ENCODE measurements around the gene TOMM70. TPM values are rescaled to one million over a fixed set of nuclear protein-coding genes. Genes with fewer than 3 reads are reported as not detected.

Gene TOMM70
- total RNA-seq, 4 donors from 2014 or later: 51.9 to 58.0 (median 53.5) TPM

- WGBS, 2 donors: 82 to 84% methylated on average over 8 of the region's 8 CpGs
- no peaks in the 10 kb centered on the region for H3K27me3 ChIP-seq
- H3K4me3 ChIP-seq (replicated peaks in 1 of 3): no peak overlapping the region
- no peak for DNase-seq
- H3K36me3 ChIP-seq: peaks cover 11 to 27% of the 10 kb centered on the region in 2 donors
- intact Hi-C loops (cut with DNase I): no loop called here
- H3K27ac ChIP-seq: no peak overlapping the region
- no peaks in the 10 kb centered on the region for H3K9me3 ChIP-seq
- H3K4me1 ChIP-seq: no peaks in the 10 kb centered on the region
- TF ChIP-seq POLR2A (IDR thresholded peaks at IDR 0.05) (no peak), CTCF (IDR thresholded peaks at IDR 0.05) (no peak)
Observed at GRCh38 chr3:100368441-100368840, 32.4 kb downstream of the TOMM70 start.

GRCh38 chr3:100366424-100366823 lies 34.5 kb downstream of the TOMM70 start:
- H3K4me3 ChIP-seq (replicated peaks in 1 of 3): no peak overlapping the region
- peaks cover 3 to 20% of the 10 kb centered on the region in 2 donors for H3K36me3 ChIP-seq
- no peaks in the 10 kb centered on the region for H3K27me3 ChIP-seq
- H3K9me3 ChIP-seq: no peaks in the 10 kb centered on the region
- no peaks in the 10 kb centered on the region for H3K4me1 ChIP-seq
- no peak overlapping the region for H3K27ac ChIP-seq
- no peak for TF ChIP-seq POLR2A (IDR thresholded peaks at IDR 0.05)
- no peak for TF ChIP-seq CTCF (IDR thresholded peaks at IDR 0.05)
- intact Hi-C loops (cut with DNase I): no loop called here
- DNase-seq: no peak
- WGBS, 2 donors: 81 to 89% methylated on average over 2 of the region's 2 CpGs

GRCh38 chr3:100364421-100364820 lies 36.5 kb downstream of the TOMM70 start:
- H3K27ac ChIP-seq: no peak overlapping the region
- peaks cover 3 to 16% of the 10 kb centered on the region in 2 donors for H3K36me3 ChIP-seq
- 95 to 96% methylated on average over 3 of the region's 3 CpGs for WGBS, 2 donors

GRCh38 chr3:100361897-100362296 lies 39.0 kb downstream of the TOMM70 start:
- WGBS, 2 donors: 67 to 94% methylated on average over 1 of the region's 1 CpG
- intact Hi-C loops (cut with DNase I): no loop called here
- Histone ChIP-seq H3K4me1 (peaks cover 0 to 6% of the 10 kb centered on the region in 2 donors), H3K4me3 (replicated peaks in 1 of 3) (no peak overlapping the region), H3K27ac (no peak overlapping the region), H3K36me3 (peaks cover 3 to 16% of the 10 kb centered on the region in 2 donors), H3K27me3 (no peaks in the 10 kb centered on the region), H3K9me3 (no peaks in the 10 kb centered on the region)
- no peak for DNase-seq
- TF ChIP-seq CTCF (IDR thresholded peaks at IDR 0.05) (no peak), POLR2A (IDR thresholded peaks at IDR 0.05) (no peak)

More at GRCh38 chr3:100364421-100364820, 36.5 kb downstream of the TOMM70 start:
- no peak for TF ChIP-seq CTCF (IDR thresholded peaks at IDR 0.05)
- no peak for TF ChIP-seq POLR2A (IDR thresholded peaks at IDR 0.05)
- Histone ChIP-seq H3K9me3 (no peaks in the 10 kb centered on the region), H3K4me1 (no peaks in the 10 kb centered on the region), H3K4me3 (replicated peaks in 1 of 3) (no peak overlapping the region), H3K27me3 (no peaks in the 10 kb centered on the region)
- DNase-seq: no peak
- intact Hi-C loops (cut with DNase I): no loop called here

- no peaks in the 10 kb centered on the region for H3K9me3 ChIP-seq
- no peaks in the 10 kb centered on the region for H3K27me3 ChIP-seq
- DNase-seq: no peak
- WGBS, 2 donors: 95 to 97% methylated on average over 4 of the region's 4 CpGs
- intact Hi-C loops (cut with DNase I): no loop called here
- H3K4me3 ChIP-seq (replicated peaks in 1 of 3): no peak overlapping the region
- TF ChIP-seq CTCF (IDR thresholded peaks at IDR 0.05) (no peak), POLR2A (IDR thresholded peaks at IDR 0.05) (no peak)
- H3K36me3 ChIP-seq: peaks cover 8 to 20% of the 10 kb centered on the region in 2 donors
- no peak overlapping the region for H3K27ac ChIP-seq
- H3K4me1 ChIP-seq: peaks cover 0 to 6% of the 10 kb centered on the region in 2 donors
Observed at GRCh38 chr3:100360757-100361496, 40.0 kb downstream of the TOMM70 start.

All from thyroid gland (tissue), 4 donors.